H1 (cell line): ENCODE results near the gene RANBP17. TPM values are rescaled to one million over a fixed set of nuclear protein-coding genes. Genes with fewer than 3 reads are reported as not detected.
A peak's percentile ranks its signal among the peaks of the same experiment; 100 is the strongest.

Experiments
- CTCF ChIA-PET: fragments of 300-600 bp; sonication (Branson Sonifier 250); formaldehyde crosslinking; loops from one replicate; lab custom pipeline; 2021; ENCODE audit not compliant: partially characterized antibody; lab: Charles Lee
- POLR2A ChIA-PET: fragments of 300-600 bp; sonication (Branson Sonifier 250); formaldehyde crosslinking; loops from one replicate; lab custom pipeline; 2021; ENCODE audit warnings: inconsistent platforms; ENCODE audit not compliant: partially characterized antibody; lab: Charles Lee
- DNase-seq, 2 experiments: peaks; one replicate each; pipeline versions ENCODE4 v3.0.0 to v3.0.0-alpha.2; 2010 to 2022; ENCODE audit warnings: low spot score in 2 of 2, low read depth in 1 of 2, mixed read lengths in 1 of 2
- FAIRE-seq: peaks from 2 replicates; lab custom pipeline; 2011; peaks lifted over from hg19 to GRCh38; lab: Jason Lieb, UNC
- H2AFZ ChIP-seq: 2 replicates; pipeline ENCODE4 v1.8.1; 2012; ENCODE audit warnings: low read length, inconsistent platforms
- H2AK5ac ChIP-seq: 2 replicates; pipeline ENCODE4 v1.6.1; 2013; ENCODE audit warnings: low read depth, low read length
- H2BK120ac ChIP-seq: replicated peaks from 2 replicates; pipeline ENCODE3; 2013; ENCODE audit warnings: low read depth, low read length, inconsistent platforms
- H2BK12ac ChIP-seq: 2 replicates; pipeline ENCODE4 v1.6.1; 2013; ENCODE audit warnings: low read depth, low read length
- H2BK15ac ChIP-seq: 2 replicates; pipeline ENCODE4 v1.6.1; 2013; ENCODE audit warnings: low read length
- H2BK20ac ChIP-seq: 2 replicates; pipeline ENCODE4 v1.6.1; 2013; ENCODE audit warnings: low read length
- H2BK5ac ChIP-seq: 2 replicates; pipeline ENCODE4 v1.6.1; 2013; ENCODE audit warnings: low read depth, low read length
- H3K14ac ChIP-seq: 2 replicates; pipeline ENCODE4 v1.6.1; 2013; ENCODE audit warnings: inconsistent platforms; ENCODE audit not compliant: insufficient read length
- H3K18ac ChIP-seq: 2 replicates; pipeline ENCODE4 v1.6.1; 2013; ENCODE audit warnings: low read length; ENCODE audit errors: extremely low read depth
- H3K23ac ChIP-seq: 2 replicates; pipeline ENCODE4 v1.6.1; 2013; ENCODE audit warnings: inconsistent platforms; ENCODE audit not compliant: insufficient read length
- H3K23me2 ChIP-seq: 2 replicates; pipeline ENCODE4 v1.6.1; 2013; ENCODE audit warnings: low read depth, low read length
- H3K27ac ChIP-seq: 2 replicates; pipeline ENCODE4 v1.6.1; 2011; ENCODE audit warnings: low read depth, low read length, inconsistent platforms
- H3K27me3 ChIP-seq, 4 experiments: replicated peaks in 1 of 4; 1 replicate in 1 of 4; 2 replicates in 3 of 4; pipeline versions ENCODE4 v1.6.1 to v1.8.1; 2011 to 2013; ENCODE audit warnings: low read length in 3 of 4, mild to moderate bottlenecking in 3 of 4, inconsistent platforms in 2 of 4, mixed read lengths in 2 of 4, moderate library complexity in 1 of 4; ENCODE audit not compliant: control insufficient read depth in 3 of 4, insufficient read depth in 3 of 4; ENCODE audit errors: extremely low read depth in 1 of 4
- H3K36me3 ChIP-seq, 4 experiments: 2 replicates each; pipeline versions ENCODE4 v1.6.1 to v1.8.1; 2011 to 2013; ENCODE audit warnings: mild to moderate bottlenecking in 4 of 4, low read length in 3 of 4, moderate library complexity in 2 of 4, control low read depth in 1 of 4, inconsistent platforms in 1 of 4; ENCODE audit not compliant: insufficient read depth in 4 of 4, control insufficient read depth in 2 of 4
- H3K4ac ChIP-seq: replicated peaks from 2 replicates; pipeline ENCODE3; 2013; ENCODE audit warnings: low read length, low read depth, mixed read lengths, inconsistent platforms; ENCODE audit not compliant: insufficient read length
- H3K4me1 ChIP-seq, 4 experiments: replicated peaks in 1 of 4; 1 replicate in 1 of 4; 2 replicates in 3 of 4; pipeline versions ENCODE4 v1.6.1 to v1.8.1; 2011 to 2013; ENCODE audit warnings: low read length in 3 of 4, inconsistent platforms in 2 of 4, mixed read lengths in 1 of 4; ENCODE audit not compliant: insufficient read depth in 4 of 4, control insufficient read depth in 3 of 4
- H3K4me2 ChIP-seq, 2 experiments: 2 replicates each; pipeline versions ENCODE4 v1.6.1 to v1.8.1; 2011 to 2013; ENCODE audit warnings: low read depth in 2 of 2, low read length in 2 of 2, control low read depth in 1 of 2, inconsistent platforms in 1 of 2, mild to moderate bottlenecking in 1 of 2; ENCODE audit not compliant: insufficient read depth in 1 of 2
- H3K4me3 ChIP-seq, 4 experiments: fragments of 200-600, 300-600 bp in 1 of 4; sonication (generic), shearing (Covaris generic), sonication (Bioruptor Twin) in 1 of 4; 2 replicates each; pipeline versions ENCODE4 v1.5.1 to v1.8.1; 2011 to 2016; ENCODE audit warnings: low read length in 4 of 4, low read depth in 3 of 4, control low read depth in 2 of 4, inconsistent platforms in 2 of 4, mild to moderate bottlenecking in 2 of 4, mixed read lengths in 1 of 4, moderate library complexity in 1 of 4; ENCODE audit not compliant: insufficient read depth in 2 of 4; ENCODE audit errors: extremely low read depth in 1 of 4
- H3K56ac ChIP-seq: replicated peaks from 2 replicates; pipeline ENCODE3; 2013; ENCODE audit warnings: low read depth, mild to moderate bottlenecking, mixed read lengths, low read length, inconsistent platforms; ENCODE audit not compliant: insufficient read length
- H3K79me1 ChIP-seq: 2 replicates; pipeline ENCODE4 v1.6.1; 2013; ENCODE audit warnings: low read depth, low read length, control low read depth
- H3K79me2 ChIP-seq, 2 experiments: 2 replicates each; pipeline versions ENCODE4 v1.6.1 to v1.8.1; 2012 to 2013; ENCODE audit warnings: low read length in 2 of 2, mild to moderate bottlenecking in 2 of 2, inconsistent platforms in 1 of 2; ENCODE audit not compliant: insufficient read depth in 2 of 2, control insufficient read depth in 1 of 2
- H3K9ac ChIP-seq, 4 experiments: replicated peaks in 1 of 4; 1 replicate in 1 of 4; 2 replicates in 3 of 4; pipeline versions ENCODE4 v1.6.1 to v1.8.1; 2011 to 2013; ENCODE audit warnings: low read depth in 3 of 4, low read length in 3 of 4, control low read depth in 2 of 4, mild to moderate bottlenecking in 2 of 4, moderate library complexity in 2 of 4, inconsistent platforms in 1 of 4; ENCODE audit errors: extremely low read depth in 1 of 4
- H3K9me3 ChIP-seq, 2 experiments: 2 replicates each; pipeline versions ENCODE4 v1.6.1 to v1.8.1; 2012 to 2013; ENCODE audit warnings: mild to moderate bottlenecking in 2 of 2, moderate library complexity in 2 of 2, control low read depth in 1 of 2, inconsistent platforms in 1 of 2, low read depth in 1 of 2, low read length in 1 of 2, mixed read lengths in 1 of 2; ENCODE audit not compliant: insufficient read depth in 2 of 2
- H4K20me1 ChIP-seq, 2 experiments: replicated peaks in 1 of 2; 2 replicates each; pipeline versions ENCODE3 to v1.8.1; 2011 to 2013; ENCODE audit warnings: inconsistent platforms in 2 of 2, low read length in 2 of 2, mild to moderate bottlenecking in 1 of 2; ENCODE audit not compliant: insufficient read depth in 2 of 2, control insufficient read depth in 1 of 2
- H4K5ac ChIP-seq: 2 replicates; pipeline ENCODE4 v1.6.1; 2013; ENCODE audit warnings: low read length, low read depth, mixed read lengths, inconsistent platforms; ENCODE audit not compliant: insufficient read length
- H4K8ac ChIP-seq: 2 replicates; pipeline ENCODE4 v1.8.0; 2013; ENCODE audit warnings: mild to moderate bottlenecking, moderate library complexity, low read length, inconsistent platforms; ENCODE audit not compliant: insufficient read depth; ENCODE audit errors: extremely low read depth
- H4K91ac ChIP-seq: replicated peaks from 2 replicates; pipeline ENCODE3; 2013; ENCODE audit warnings: low read length, mixed read lengths, inconsistent platforms; ENCODE audit not compliant: insufficient read length
- BRCA1 ChIP-seq: IDR thresholded peaks from 2 replicates; pipeline ENCODE4 v1.6.1; 2012; ENCODE audit warnings: low read depth, low read length, improper control_type of control experiment
- GTF2F1 ChIP-seq: IDR thresholded peaks from 2 replicates; pipeline ENCODE4 v1.6.1; 2012; ENCODE audit warnings: low read depth, low read length, improper control_type of control experiment, borderline replicate concordance
- WGBS, 2 experiments: shearing (Covaris generic) in 1 of 2; methylation state at CpG; one replicate each; pipeline versions ENCODE4 v1.1.6 to v1.1.7; 2013 to 2015; ENCODE audit warnings: low lambda C conversion rate in 2 of 2, mixed read lengths in 2 of 2, inconsistent platforms in 1 of 2, low coverage in 1 of 2, missing lambda C conversion rate in 1 of 2; ENCODE audit not compliant: insufficient replicate concordance in 2 of 2, insufficient coverage in 1 of 2, insufficient read length in 1 of 2; ENCODE audit errors: extremely low coverage in 1 of 2, missing lambda C conversion rate in 1 of 2; 5-methylcytosine and 5-hydroxymethylcytosine counted together
- polyA plus RNA-seq, 7 experiments: library from polyadenylated mRNA; depleted of rRNA in 3 of 7; stranded (reverse) in 5 of 7; unstranded in 2 of 7; fragments of >200 nt in 5 of 7; fragments of 200-250 nt in 2 of 7; gene quantifications; 1 replicate in 5 of 7; 2 replicates in 1 of 7; 4 replicates in 1 of 7; pipeline versions ENCODE4 v1.2.1 to v1.2.3, GENCODE V29; 2011 to 2013; ENCODE audit warnings: missing spikeins in 2 of 7, mixed read lengths in 2 of 7
- total RNA-seq: library from RNA; stranded (reverse); fragmentation: NEBNext Ultra II Directional; extraction: Animal tissue kit (Norgen Biotek cat#: 25700); gene quantifications from 2 replicates; pipeline ENCODE4 v1.2.1, GENCODE V29; 2021

RANBP17 gene
- total and polyA plus RNA-seq, 2 of the 8 experiments (the other 6 are each of a cell fraction or from before 2014, with no cell fraction given): 8.6 to 21.3 TPM

- H4K5ac ChIP-seq: no peak overlapping the region
- WGBS, 2 experiments: 98% methylated on average over 5 of the region's 5 CpGs; no CpG with 5 or more reads in 1 of the 2 experiments
- CTCF ChIA-PET: interaction anchor here (2.5 kb wide), 1 partner anchor 83 kb away, joined by 6 read pairs; no protein-coding TSS in a partner anchor
Observed at GRCh38 chr5:170813231-170813630, 48.6 kb upstream of the RANBP17 start.

More at GRCh38 chr5:170813231-170813630, 48.6 kb upstream of the RANBP17 start:
- Histone ChIP-seq H3K56ac (no peak overlapping the region), H3K27ac (no peak overlapping the region), H3K36me3 (no peaks in the 10 kb centered on the region), H2BK15ac (no peak overlapping the region), H3K9me3 (no peaks in the 10 kb centered on the region)
- TF ChIP-seq BRCA1: no peak
- TF ChIP-seq GTF2F1: no peak
- TF ChIP-seq, all 59 proteins: peak for 0
- no peak overlapping the region for H2BK5ac ChIP-seq
- H2AFZ ChIP-seq: peak overlapping the region; percentile 41; the same call in 1 of the 2 replicates
- no peak overlapping the region for H3K4me2 ChIP-seq
- no peaks in the 10 kb centered on the region for H3K79me1 ChIP-seq
- H3K4ac ChIP-seq: no peak overlapping the region
- no peak overlapping the region for H2AK5ac ChIP-seq
- no peak overlapping the region for H2BK12ac ChIP-seq
- no peaks in the 10 kb centered on the region for H4K20me1 ChIP-seq
- FAIRE-seq (no peak), DNase-seq (no peak)
- no peaks in the 10 kb centered on the region for H3K27me3 ChIP-seq
- no peaks in the 10 kb centered on the region for H3K23me2 ChIP-seq
- no peak overlapping the region for H4K8ac ChIP-seq
- no peak overlapping the region for H3K4me3 ChIP-seq
- H2BK120ac ChIP-seq: no peak overlapping the region
- H3K18ac ChIP-seq: no peak overlapping the region
- no peaks in the 10 kb centered on the region for H3K79me2 ChIP-seq
- no peak overlapping the region for H4K91ac ChIP-seq
- no peak overlapping the region for H3K23ac ChIP-seq
- POLR2A ChIA-PET: no interaction called here
- H3K14ac ChIP-seq: no peak overlapping the region
- no peak overlapping the region for H2BK20ac ChIP-seq
- H3K9ac ChIP-seq: no peak overlapping the region
- peaks cover 0 to 1% (median under 1%) of the 10 kb centered on the region in 4 experiments; a peak in 1 of 7 replicates for H3K4me1 ChIP-seq
